HepG2 (cell line): ENCODE results near the gene NCOA6. TPM values are rescaled to one million over a fixed set of nuclear protein-coding genes. Genes with fewer than 3 reads are reported as not detected.
A peak's percentile ranks its signal among the peaks of the same experiment; 100 is the strongest.

Source experiments
- BORCS8-MEF2B ChIP-seq: sonication (generic); formaldehyde crosslinking; IDR thresholded peaks from 2 replicates; pipeline ENCODE4 v1.8.0; 2022; ENCODE audit warnings: mild to moderate bottlenecking, missing genetic modification reagents
- BRD4 ChIP-seq: sonication (generic); formaldehyde crosslinking; IDR thresholded peaks from 2 replicates; pipeline ENCODE4 v1.4.0; 2020; ENCODE audit warnings: missing genetic modification reagents
- CBFB ChIP-seq: sonication (generic); formaldehyde crosslinking; IDR thresholded peaks from 2 replicates; pipeline ENCODE4 v1.4.0; 2020; ENCODE audit warnings: missing genetic modification reagents
- FOXO1 ChIP-seq: sonication (generic); formaldehyde crosslinking; IDR thresholded peaks from 2 replicates; pipeline ENCODE4 v1.4.0; 2020; ENCODE audit warnings: missing genetic modification reagents
- GABPA ChIP-seq, 2 experiments: IDR thresholded peaks; 2 replicates each; pipeline ENCODE4 v1.6.1; 2011 to 2016; ENCODE audit warnings: low read depth in 2 of 2, low read length in 1 of 2, missing biosample characterization in 1 of 2, missing genetic modification characterization in 1 of 2
- HMGXB4 ChIP-seq, 2 experiments: sonication (generic) in 1 of 2; formaldehyde crosslinking in 1 of 2; IDR thresholded peaks; 2 replicates each; pipeline versions ENCODE4 v1.4.0 to v1.6.1; 2018 to 2020; ENCODE audit warnings: missing genetic modification reagents in 2 of 2, borderline replicate concordance in 1 of 2, low read depth in 1 of 2, mild to moderate bottlenecking in 1 of 2, missing biosample characterization in 1 of 2
- KDM3A ChIP-seq: IDR thresholded peaks from 2 replicates; pipeline ENCODE4 v1.6.1; 2018; ENCODE audit warnings: low read depth, missing compliant biosample characterization
- KDM6A ChIP-seq: IDR thresholded peaks from 2 replicates; pipeline ENCODE4 v1.6.1; 2016; ENCODE audit warnings: low read depth
- MBD4 ChIP-seq: IDR thresholded peaks from 2 replicates; pipeline ENCODE4 v1.6.1; 2012; ENCODE audit warnings: low read length, inconsistent platforms, borderline replicate concordance
- PPARG ChIP-seq: conservative IDR thresholded peaks from 2 replicates; pipeline ENCODE4 v1.6.1; 2016; ENCODE audit warnings: missing biosample characterization, missing genetic modification reagents
- RNF219 ChIP-seq: sonication (generic); formaldehyde crosslinking; IDR thresholded peaks from 2 replicates; pipeline ENCODE4 v1.5.0; 2020; ENCODE audit warnings: mild to moderate bottlenecking, missing genetic modification reagents
- TOE1 ChIP-seq: sonication (generic); formaldehyde crosslinking; IDR thresholded peaks from 2 replicates; pipeline ENCODE4 v1.4.0; 2020; ENCODE audit warnings: mild to moderate bottlenecking, missing genetic modification reagents
- ZNF317 ChIP-seq: sonication (generic); formaldehyde crosslinking; IDR thresholded peaks from 2 replicates; pipeline ENCODE4 v1.5.0; 2020; ENCODE audit warnings: mild to moderate bottlenecking, missing genetic modification reagents
- ZNF547 ChIP-seq: sonication (generic); formaldehyde crosslinking; IDR thresholded peaks from 2 replicates; pipeline ENCODE4 v1.5.1; 2020; ENCODE audit warnings: mild to moderate bottlenecking, missing genetic modification reagents
- ZNF562 ChIP-seq: sonication (generic); formaldehyde crosslinking; IDR thresholded peaks from 2 replicates; pipeline ENCODE4 v1.8.0; 2022; ENCODE audit warnings: missing genetic modification reagents, borderline replicate concordance
- ZNF790 ChIP-seq: sonication (generic); formaldehyde crosslinking; IDR thresholded peaks from 2 replicates; pipeline ENCODE4 v1.8.0; 2022; ENCODE audit warnings: missing genetic modification reagents, mild to moderate bottlenecking, borderline replicate concordance
- polyA plus RNA-seq, 8 experiments: library from polyadenylated mRNA; depleted of rRNA in 3 of 8; stranded (reverse) in 7 of 8; unstranded in 1 of 8; fragments of >200 nt; fragmentation: Illumina TruSeq in 4 of 8; extraction: Trizol in 4 of 8; gene quantifications; 2 replicates each; pipeline versions ENCODE4 v1.2.1 to v1.2.3, GENCODE V29; 2011 to 2016; ENCODE audit warnings: low read depth in 4 of 8, missing spikeins in 1 of 8, mixed read lengths in 1 of 8; ENCODE audit not compliant: insufficient read depth in 1 of 8
- total RNA-seq, 5 experiments: library from RNA; depleted of rRNA; stranded (reverse); fragments of >200 nt; fragmentation: Illumina TruSeq; extraction: Trizol; gene quantifications; 2 replicates each; pipeline ENCODE4 v1.2.3, GENCODE V29; 2016; ENCODE audit warnings: low read depth in 1 of 5
- TF ChIP-seq, protein P1 (sequence below): sonication (generic); formaldehyde crosslinking; IDR thresholded peaks from 2 replicates; pipeline ENCODE4 v1.4.0; 2020; ENCODE audit warnings: missing genetic modification reagents
- TF ChIP-seq, protein P2 (sequence below): sonication (generic); formaldehyde crosslinking; IDR thresholded peaks from 2 replicates; pipeline ENCODE4 v1.4.0; 2020; ENCODE audit warnings: missing genetic modification reagents

NCOA6 gene
- total and polyA plus RNA-seq, 2 of the 13 experiments (the other 11 are each of a cell fraction or from before 2014, with no cell fraction given) = 11.2 to 29.3 TPM

DNA sequence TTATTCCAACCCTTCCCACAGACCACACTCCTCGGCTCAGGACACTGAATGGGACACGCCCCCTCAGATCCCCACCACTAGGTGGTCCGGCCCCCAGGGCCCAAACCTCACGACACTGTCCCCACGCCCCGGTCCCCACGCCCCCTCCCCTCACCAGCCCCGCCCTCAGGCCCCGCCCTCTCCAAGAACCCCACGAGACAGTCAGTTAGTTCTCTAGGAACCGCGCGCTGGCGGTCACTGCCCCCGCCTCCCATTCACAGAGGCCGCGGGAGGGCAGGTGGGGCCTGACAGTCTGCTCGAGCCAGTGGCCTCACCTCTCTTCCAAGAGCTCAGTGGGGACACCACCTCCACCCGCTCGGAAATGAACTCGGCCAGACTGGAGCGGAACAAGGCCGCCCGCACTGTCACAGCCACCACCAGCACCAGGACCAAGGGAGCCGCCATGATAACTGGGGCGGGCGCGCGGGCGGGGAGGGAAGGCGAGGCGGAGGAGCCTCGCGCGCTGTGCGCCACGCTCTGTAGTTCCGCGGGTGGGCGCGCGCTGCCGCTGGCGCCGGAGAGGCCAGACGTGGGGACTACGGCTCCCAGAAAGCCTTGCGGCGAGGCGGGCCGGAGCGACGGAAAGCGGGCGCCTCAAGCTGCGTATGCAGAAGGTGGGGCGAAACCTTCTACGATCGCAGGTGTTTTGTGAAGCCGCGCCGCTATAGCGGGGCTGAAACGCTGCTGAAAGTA is 148.6 kb downstream of the NCOA6 start, which contains the start of gene PIGU (continued):
- TF ChIP-seq RNF219 (CRISPR knock-in tag) (no peak; the same call in 1 of the 2 replicates), HMGXB4 (CRISPR knock-in tag; IDR thresholded peaks at IDR 0.05; ENCODE audit: borderline replicate concordance in 1 of 2, low read depth in 1 of 2) (peak; percentile 91 to 92), MBD4 (no peak), BORCS8-MEF2B (CRISPR knock-in tag) (peak; percentile 48; the same call in 1 of the 2 replicates), TOE1 (no peak), ZNF790 (CRISPR knock-in tag) (peak; percentile 98), KDM3A (CRISPR knock-in tag) (no peak; the same call in 1 of the 2 replicates), PPARG (peak; percentile 72), ZNF317 (CRISPR knock-in tag) (peak; percentile 50), CBFB (CRISPR knock-in tag) (peak; percentile 93), KDM6A (CRISPR knock-in tag) (peak; percentile 12; the same call in 1 of the 2 replicates), ZNF547 (CRISPR knock-in tag) (peak; percentile 79; the same call in 1 of the 2 replicates), BRD4 (CRISPR knock-in tag) (peak; percentile 77), GABPA (IDR thresholded peaks at IDR 0.05; ENCODE audit: low read depth, low read length) (peak; percentile 65), GABPA (CRISPR knock-in tag; IDR thresholded peaks at IDR 0.05; ENCODE audit: low read depth) (peak; percentile 85), FOXO1 (CRISPR knock-in tag) (peak; percentile 73; the same call in 1 of the 2 replicates), ZNF562 (CRISPR knock-in tag) (no peak)
- TF ChIP-seq, protein P1, sequence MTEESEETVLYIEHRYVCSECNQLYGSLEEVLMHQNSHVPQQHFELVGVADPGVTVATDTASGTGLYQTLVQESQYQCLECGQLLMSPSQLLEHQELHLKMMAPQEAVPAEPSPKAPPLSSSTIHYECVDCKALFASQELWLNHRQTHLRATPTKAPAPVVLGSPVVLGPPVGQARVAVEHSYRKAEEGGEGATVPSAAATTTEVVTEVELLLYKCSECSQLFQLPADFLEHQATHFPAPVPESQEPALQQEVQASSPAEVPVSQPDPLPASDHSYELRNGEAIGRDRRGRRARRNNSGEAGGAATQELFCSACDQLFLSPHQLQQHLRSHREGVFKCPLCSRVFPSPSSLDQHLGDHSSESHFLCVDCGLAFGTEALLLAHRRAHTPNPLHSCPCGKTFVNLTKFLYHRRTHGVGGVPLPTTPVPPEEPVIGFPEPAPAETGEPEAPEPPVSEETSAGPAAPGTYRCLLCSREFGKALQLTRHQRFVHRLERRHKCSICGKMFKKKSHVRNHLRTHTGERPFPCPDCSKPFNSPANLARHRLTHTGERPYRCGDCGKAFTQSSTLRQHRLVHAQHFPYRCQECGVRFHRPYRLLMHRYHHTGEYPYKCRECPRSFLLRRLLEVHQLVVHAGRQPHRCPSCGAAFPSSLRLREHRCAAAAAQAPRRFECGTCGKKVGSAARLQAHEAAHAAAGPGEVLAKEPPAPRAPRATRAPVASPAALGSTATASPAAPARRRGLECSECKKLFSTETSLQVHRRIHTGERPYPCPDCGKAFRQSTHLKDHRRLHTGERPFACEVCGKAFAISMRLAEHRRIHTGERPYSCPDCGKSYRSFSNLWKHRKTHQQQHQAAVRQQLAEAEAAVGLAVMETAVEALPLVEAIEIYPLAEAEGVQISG (CRISPR knock-in tag) = peak; percentile 95
- TF ChIP-seq, protein P2, sequence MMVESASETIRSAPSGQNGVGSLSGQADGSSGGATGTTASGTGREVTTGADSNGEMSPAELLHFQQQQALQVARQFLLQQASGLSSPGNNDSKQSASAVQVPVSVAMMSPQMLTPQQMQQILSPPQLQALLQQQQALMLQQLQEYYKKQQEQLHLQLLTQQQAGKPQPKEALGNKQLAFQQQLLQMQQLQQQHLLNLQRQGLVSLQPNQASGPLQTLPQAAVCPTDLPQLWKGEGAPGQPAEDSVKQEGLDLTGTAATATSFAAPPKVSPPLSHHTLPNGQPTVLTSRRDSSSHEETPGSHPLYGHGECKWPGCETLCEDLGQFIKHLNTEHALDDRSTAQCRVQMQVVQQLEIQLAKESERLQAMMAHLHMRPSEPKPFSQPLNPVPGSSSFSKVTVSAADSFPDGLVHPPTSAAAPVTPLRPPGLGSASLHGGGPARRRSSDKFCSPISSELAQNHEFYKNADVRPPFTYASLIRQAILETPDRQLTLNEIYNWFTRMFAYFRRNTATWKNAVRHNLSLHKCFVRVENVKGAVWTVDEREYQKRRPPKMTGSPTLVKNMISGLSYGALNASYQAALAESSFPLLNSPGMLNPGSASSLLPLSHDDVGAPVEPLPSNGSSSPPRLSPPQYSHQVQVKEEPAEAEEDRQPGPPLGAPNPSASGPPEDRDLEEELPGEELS = peak; percentile 52; the same call in 1 of the 2 replicates
